ENCODE measurements around the gene FBXO31.

DNA sequence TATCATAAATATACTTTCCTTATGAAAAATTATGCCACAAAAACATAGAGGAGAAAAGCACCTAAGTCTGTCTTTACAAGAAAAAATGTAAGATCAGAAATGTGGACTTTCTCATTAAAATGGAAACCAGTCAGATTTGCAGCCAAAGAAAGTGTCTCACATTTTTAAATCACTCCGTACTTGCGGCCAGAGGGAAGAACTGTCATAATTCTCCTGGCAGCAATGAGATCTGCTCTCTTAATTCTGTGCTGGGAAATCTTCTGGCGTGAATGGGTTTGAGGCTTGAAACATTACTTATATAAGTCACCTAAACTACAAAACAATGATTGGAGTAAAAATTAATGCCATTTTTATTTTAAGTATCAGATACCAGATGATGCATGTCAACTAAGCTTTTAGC, 77.1 kb downstream of the FBXO31 start:
- TF ChIP-seq, protein P1, sequence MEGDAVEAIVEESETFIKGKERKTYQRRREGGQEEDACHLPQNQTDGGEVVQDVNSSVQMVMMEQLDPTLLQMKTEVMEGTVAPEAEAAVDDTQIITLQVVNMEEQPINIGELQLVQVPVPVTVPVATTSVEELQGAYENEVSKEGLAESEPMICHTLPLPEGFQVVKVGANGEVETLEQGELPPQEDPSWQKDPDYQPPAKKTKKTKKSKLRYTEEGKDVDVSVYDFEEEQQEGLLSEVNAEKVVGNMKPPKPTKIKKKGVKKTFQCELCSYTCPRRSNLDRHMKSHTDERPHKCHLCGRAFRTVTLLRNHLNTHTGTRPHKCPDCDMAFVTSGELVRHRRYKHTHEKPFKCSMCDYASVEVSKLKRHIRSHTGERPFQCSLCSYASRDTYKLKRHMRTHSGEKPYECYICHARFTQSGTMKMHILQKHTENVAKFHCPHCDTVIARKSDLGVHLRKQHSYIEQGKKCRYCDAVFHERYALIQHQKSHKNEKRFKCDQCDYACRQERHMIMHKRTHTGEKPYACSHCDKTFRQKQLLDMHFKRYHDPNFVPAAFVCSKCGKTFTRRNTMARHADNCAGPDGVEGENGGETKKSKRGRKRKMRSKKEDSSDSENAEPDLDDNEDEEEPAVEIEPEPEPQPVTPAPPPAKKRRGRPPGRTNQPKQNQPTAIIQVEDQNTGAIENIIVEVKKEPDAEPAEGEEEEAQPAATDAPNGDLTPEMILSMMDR (IDR thresholded peaks at IDR 0.05) = no peak
- TF ChIP-seq EZH2 (IDR thresholded peaks at IDR 0.05; ENCODE audit: borderline replicate concordance, insufficient read depth, low read depth, low read length, poor library complexity, severe bottlenecking) = no peak
